Measurements from ENCODE around the gene MDN1.

DNA sequence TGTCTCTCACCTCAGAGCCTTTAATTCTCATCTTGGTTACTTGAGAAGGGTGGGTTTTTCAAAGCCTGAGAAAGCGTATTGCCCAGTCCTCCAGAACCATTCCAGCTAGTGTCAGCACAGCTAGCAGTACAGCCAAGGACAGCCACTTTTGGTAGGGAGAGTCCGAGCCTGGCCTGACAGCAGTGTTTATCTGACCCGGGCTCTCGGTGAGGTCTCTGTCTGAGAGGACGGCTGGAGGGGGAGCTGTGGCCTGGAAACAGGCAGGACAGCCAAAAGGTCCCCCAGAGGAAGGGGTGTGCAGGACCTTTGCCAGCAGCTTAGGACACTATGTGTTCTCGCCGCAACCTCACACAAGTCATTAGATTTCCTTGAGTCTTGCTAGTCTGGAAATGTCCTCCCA is 219.9 kb downstream of the MDN1 start:
- TF ChIP-seq POLR2A (IDR thresholded peaks at IDR 0.05) (no peak), CTCF (IDR thresholded peaks at IDR 0.05) (no peak)
